DOHH2 (cell line): ENCODE results near the gene C4orf50.

ENCODE experiments used
- EZH2phosphoT487 ChIP-seq: fragments of 200-600 bp; sonication (generic); IDR thresholded peaks from 2 replicates; pipeline ENCODE4 v1.6.1; 2017; ENCODE audit warnings: borderline replicate concordance, mild to moderate bottlenecking, antibody characterized with exemption, low read length, moderate library complexity, mixed read lengths
- TF ChIP-seq, protein P1 (sequence below): fragments of 200-600 bp; sonication (generic); IDR thresholded peaks from one replicate; pipeline ENCODE4 v1.5.1; 2014; ENCODE audit warnings: antibody characterized with exemption, mild to moderate bottlenecking, low read depth, low read length; ENCODE audit not compliant: poor library complexity, severe bottlenecking

GRCh38 chr4:5959211-5959982 is 58.8 kb downstream of the C4orf50 start:
- TF ChIP-seq, protein P1, sequence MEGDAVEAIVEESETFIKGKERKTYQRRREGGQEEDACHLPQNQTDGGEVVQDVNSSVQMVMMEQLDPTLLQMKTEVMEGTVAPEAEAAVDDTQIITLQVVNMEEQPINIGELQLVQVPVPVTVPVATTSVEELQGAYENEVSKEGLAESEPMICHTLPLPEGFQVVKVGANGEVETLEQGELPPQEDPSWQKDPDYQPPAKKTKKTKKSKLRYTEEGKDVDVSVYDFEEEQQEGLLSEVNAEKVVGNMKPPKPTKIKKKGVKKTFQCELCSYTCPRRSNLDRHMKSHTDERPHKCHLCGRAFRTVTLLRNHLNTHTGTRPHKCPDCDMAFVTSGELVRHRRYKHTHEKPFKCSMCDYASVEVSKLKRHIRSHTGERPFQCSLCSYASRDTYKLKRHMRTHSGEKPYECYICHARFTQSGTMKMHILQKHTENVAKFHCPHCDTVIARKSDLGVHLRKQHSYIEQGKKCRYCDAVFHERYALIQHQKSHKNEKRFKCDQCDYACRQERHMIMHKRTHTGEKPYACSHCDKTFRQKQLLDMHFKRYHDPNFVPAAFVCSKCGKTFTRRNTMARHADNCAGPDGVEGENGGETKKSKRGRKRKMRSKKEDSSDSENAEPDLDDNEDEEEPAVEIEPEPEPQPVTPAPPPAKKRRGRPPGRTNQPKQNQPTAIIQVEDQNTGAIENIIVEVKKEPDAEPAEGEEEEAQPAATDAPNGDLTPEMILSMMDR: no peak
- no peak for TF ChIP-seq EZH2phosphoT487
